ENCODE data around the gene SCFD2. TPM values are rescaled to one million over a fixed set of nuclear protein-coding genes. Genes with fewer than 3 reads are reported as not detected.

Gene SCFD2
- total and polyA plus RNA-seq, 2 of the 8 experiments (the other 6 are each of a cell fraction or from before 2014, with no cell fraction given), result 6.2 to 10.2 TPM

DNA sequence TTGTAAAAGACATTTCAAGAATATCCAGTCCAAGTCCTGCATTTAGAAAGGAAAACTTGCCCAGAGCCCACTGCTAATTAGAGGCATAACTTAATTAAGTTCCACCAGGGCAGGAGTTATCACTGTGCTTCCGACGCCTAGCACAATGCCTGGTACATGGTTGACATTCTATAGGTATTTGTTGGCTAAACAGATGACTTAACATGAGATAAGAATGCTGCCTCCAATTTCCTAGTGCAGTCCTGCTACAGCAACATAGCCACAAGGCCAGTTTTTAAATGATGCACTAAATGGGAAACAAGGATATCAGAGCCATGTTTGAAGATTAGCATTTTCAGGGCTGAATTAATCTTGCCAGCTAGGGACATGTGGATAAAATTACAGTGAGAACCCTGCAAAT, 339.6 kb downstream of the SCFD2 start:
- H3K23ac ChIP-seq (ENCODE audit: insufficient read length), result no peak overlapping the region
- no peaks in the 10 kb centered on the region for H3K79me1 ChIP-seq (ENCODE audit: low read depth, low read length)
- H3K18ac ChIP-seq (ENCODE audit: extremely low read depth, low read length), result no peak overlapping the region
- H3K4me2 ChIP-seq (ENCODE audit: insufficient read depth in 1 of 2, low read depth in 2 of 2, low read length in 2 of 2), result no peak overlapping the region
- no peak overlapping the region for H2BK120ac ChIP-seq (replicated peaks; ENCODE audit: low read depth, low read length)
- DNase-seq (ENCODE audit: low read depth in 1 of 2, low spot score in 2 of 2), result no peak
- 92% methylated on average over 2 of the region's 2 CpGs; no CpG with 5 or more reads in 1 of the 2 experiments for WGBS, 2 experiments (ENCODE audit: extremely low coverage in 1 of 2, insufficient coverage in 1 of 2, insufficient read length in 1 of 2, insufficient replicate concordance in 2 of 2, low coverage in 1 of 2, low lambda C conversion rate in 2 of 2, missing lambda C conversion rate in 1 of 2)
- H2BK15ac ChIP-seq (ENCODE audit: low read length), result no peak overlapping the region
- H3K27me3 ChIP-seq (replicated peaks in 1 of 4; ENCODE audit: control insufficient read depth in 3 of 4, extremely low read depth in 1 of 4, insufficient read depth in 3 of 4, low read length in 3 of 4), result no peaks in the 10 kb centered on the region
- H3K36me3 ChIP-seq (ENCODE audit: control insufficient read depth in 2 of 4, insufficient read depth in 4 of 4, low read length in 3 of 4), result no peaks in the 10 kb centered on the region
- no peaks in the 10 kb centered on the region for H3K4me1 ChIP-seq (replicated peaks in 1 of 4; ENCODE audit: control insufficient read depth in 3 of 4, insufficient read depth in 4 of 4, low read length in 3 of 4)
- H2BK5ac ChIP-seq (ENCODE audit: low read depth, low read length), result no peak overlapping the region
- H4K20me1 ChIP-seq (replicated peaks in 1 of 2; ENCODE audit: control insufficient read depth in 1 of 2, insufficient read depth in 2 of 2, low read length in 2 of 2), result no peaks in the 10 kb centered on the region
- no peak for FAIRE-seq
- no peak overlapping the region for H4K91ac ChIP-seq (replicated peaks; ENCODE audit: insufficient read length, low read length)
- H3K27ac ChIP-seq (ENCODE audit: low read depth, low read length), result no peak overlapping the region
- no peak overlapping the region for H2AK5ac ChIP-seq (ENCODE audit: low read depth, low read length)
- no peaks in the 10 kb centered on the region for H3K23me2 ChIP-seq (ENCODE audit: low read depth, low read length)
- no peak overlapping the region for H3K4ac ChIP-seq (replicated peaks; ENCODE audit: insufficient read length, low read depth, low read length)
- no peaks in the 10 kb centered on the region for H3K9me3 ChIP-seq (ENCODE audit: insufficient read depth in 2 of 2, low read depth in 1 of 2, low read length in 1 of 2)
- H4K5ac ChIP-seq (ENCODE audit: insufficient read length, low read depth, low read length), result no peak overlapping the region
- POLR2A ChIA-PET (ENCODE audit: partially characterized antibody), result no interaction called here
- H3K9ac ChIP-seq (replicated peaks in 1 of 4; ENCODE audit: extremely low read depth in 1 of 4, low read depth in 3 of 4, low read length in 3 of 4), result no peak overlapping the region
- no peak overlapping the region for H3K56ac ChIP-seq (replicated peaks; ENCODE audit: insufficient read length, low read depth, low read length)
- H2BK20ac ChIP-seq (ENCODE audit: low read length), result no peak overlapping the region
- no peak overlapping the region for H4K8ac ChIP-seq (ENCODE audit: extremely low read depth, insufficient read depth, low read length)
- H3K14ac ChIP-seq (ENCODE audit: insufficient read length), result no peak overlapping the region
- H3K79me2 ChIP-seq (ENCODE audit: control insufficient read depth in 1 of 2, insufficient read depth in 2 of 2, low read length in 2 of 2), result no peaks in the 10 kb centered on the region; a peak in 1 of 4 replicates
- no peak for TF ChIP-seq TAF7 (optimal IDR thresholded peaks at IDR 0.05; ENCODE audit: borderline replicate concordance, low read depth, low read length)
- no peak for TF ChIP-seq RAD21 (IDR thresholded peaks at IDR 0.05 in 1 of 2, conservative IDR thresholded peaks at IDR 0.05 in 1 of 2; ENCODE audit: low read depth in 2 of 2, low read length in 2 of 2)
- no peak for TF ChIP-seq CTBP2 (IDR thresholded peaks at IDR 0.05; ENCODE audit: borderline replicate concordance, insufficient read depth, insufficient read length, low read length)
- no peak for TF ChIP-seq BCL11A (IDR thresholded peaks at IDR 0.05; ENCODE audit: low read depth in 2 of 2, low read length in 2 of 2)
- TF ChIP-seq CBX8 (IDR thresholded peaks at IDR 0.05; ENCODE audit: borderline replicate concordance, low read depth, low read length), result no peak
- no peak for TF ChIP-seq CHD1 (IDR thresholded peaks at IDR 0.05; ENCODE audit: low read depth, low read length)
- no peak for TF ChIP-seq POLR2A (IDR thresholded peaks at IDR 0.05; ENCODE audit: control extremely low read depth in 1 of 2, low read depth in 2 of 2, low read length in 2 of 2)
- no peak for TF ChIP-seq RBBP5 (IDR thresholded peaks at IDR 0.05; ENCODE audit: borderline replicate concordance, low read depth, low read length)
- no peak overlapping the region for H3K4me3 ChIP-seq (ENCODE audit: extremely low read depth in 1 of 4, insufficient read depth in 2 of 4, low read depth in 3 of 4, low read length in 4 of 4)
- CTCF ChIA-PET (ENCODE audit: partially characterized antibody), result no interaction called here
- no peak overlapping the region for H2BK12ac ChIP-seq (ENCODE audit: low read depth, low read length)
- H2AFZ ChIP-seq (ENCODE audit: low read length), result no peak overlapping the region

Measured in H1 (cell line).